H9 (cell line): ENCODE data around the gene PCBP2. TPM values are rescaled to one million over a fixed set of nuclear protein-coding genes. Genes with fewer than 3 reads are reported as not detected.

Source experiments
- DNase-seq: peaks from one replicate; pipeline ENCODE4 v3.0.0-alpha.2; 2017
- H2AFZ ChIP-seq: one replicate; pipeline ENCODE4 v1.6.1; 2013; ENCODE audit warnings: mild to moderate bottlenecking, low read length, control low read depth, moderate library complexity
- H2AK5ac ChIP-seq: 2 replicates; pipeline ENCODE4 v1.6.1; 2013; ENCODE audit warnings: low read length, control low read depth, mixed read lengths; ENCODE audit not compliant: insufficient read length
- H2BK120ac ChIP-seq: one replicate; pipeline ENCODE4 v1.6.1; 2013; ENCODE audit warnings: low read depth, mild to moderate bottlenecking, low read length, control low read depth, inconsistent platforms; ENCODE audit not compliant: poor library complexity, severe bottlenecking
- H2BK12ac ChIP-seq: 2 replicates; pipeline ENCODE4 v1.6.1; 2013; ENCODE audit warnings: low read length, control low read depth, mixed read lengths, low read depth; ENCODE audit not compliant: insufficient read length
- H2BK15ac ChIP-seq: 2 replicates; pipeline ENCODE4 v1.6.1; 2013; ENCODE audit warnings: low read depth, low read length, control low read depth
- H2BK20ac ChIP-seq: one replicate; pipeline ENCODE4 v1.6.1; 2013; ENCODE audit warnings: low read depth, mild to moderate bottlenecking, low read length, control low read depth, inconsistent platforms; ENCODE audit not compliant: poor library complexity, severe bottlenecking
- H2BK5ac ChIP-seq: 2 replicates; pipeline ENCODE4 v1.6.1; 2013; ENCODE audit warnings: low read length, control low read depth, mixed read lengths; ENCODE audit not compliant: insufficient read length
- H3K14ac ChIP-seq: 2 replicates; pipeline ENCODE4 v1.6.1; 2013; ENCODE audit warnings: low read length, control low read depth; ENCODE audit not compliant: insufficient read depth
- H3K18ac ChIP-seq: 2 replicates; pipeline ENCODE4 v1.6.1; 2013; ENCODE audit warnings: low read depth, mild to moderate bottlenecking, mixed read lengths, low read length, control low read depth; ENCODE audit not compliant: insufficient read length
- H3K23ac ChIP-seq: 2 replicates; pipeline ENCODE4 v1.6.1; 2013; ENCODE audit warnings: low read length, control low read depth, mixed read lengths, low read depth; ENCODE audit not compliant: insufficient read length
- H3K23me2 ChIP-seq: 2 replicates; pipeline ENCODE4 v1.6.1; 2013; ENCODE audit warnings: low read depth, mild to moderate bottlenecking, mixed read lengths, low read length, control low read depth; ENCODE audit not compliant: insufficient read length, poor library complexity, severe bottlenecking
- H3K27ac ChIP-seq: 2 replicates; pipeline ENCODE4 v1.5.1; 2013; ENCODE audit warnings: low read length, control low read depth, mixed read lengths, low read depth; ENCODE audit not compliant: insufficient read length
- H3K27me3 ChIP-seq: 2 replicates; pipeline ENCODE4 v1.6.1; 2013; ENCODE audit warnings: low read length, control low read depth, inconsistent platforms; ENCODE audit not compliant: insufficient read depth
- H3K4ac ChIP-seq: 2 replicates; pipeline ENCODE4 v1.6.1; 2013; ENCODE audit warnings: low read depth, mild to moderate bottlenecking, control low read depth, inconsistent platforms, low read length, moderate library complexity
- H3K4me1 ChIP-seq: 2 replicates; pipeline ENCODE4 v1.6.1; 2013; ENCODE audit warnings: low read length, control low read depth, inconsistent platforms; ENCODE audit not compliant: insufficient read depth
- H3K4me2 ChIP-seq: 2 replicates; pipeline ENCODE4 v1.6.1; 2013; ENCODE audit warnings: low read length, control low read depth, mixed read lengths; ENCODE audit not compliant: insufficient read length, insufficient read depth
- H3K56ac ChIP-seq: 2 replicates; pipeline ENCODE4 v1.6.1; 2013; ENCODE audit warnings: low read depth, mild to moderate bottlenecking, mixed read lengths, low read length, control low read depth; ENCODE audit not compliant: insufficient read length
- H3K79me1 ChIP-seq: 2 replicates; pipeline ENCODE4 v1.6.1; 2013; ENCODE audit warnings: low read depth, mild to moderate bottlenecking, moderate library complexity, low read length, control low read depth, inconsistent platforms; ENCODE audit not compliant: insufficient read depth, poor library complexity, severe bottlenecking
- H3K79me2 ChIP-seq: 2 replicates; pipeline ENCODE4 v1.6.1; 2013; ENCODE audit warnings: low read length, control low read depth, inconsistent platforms; ENCODE audit not compliant: insufficient read depth
- H3K9ac ChIP-seq: 2 replicates; pipeline ENCODE4 v1.6.1; 2013; ENCODE audit warnings: low read length, control low read depth, mixed read lengths; ENCODE audit not compliant: insufficient read length; ENCODE audit errors: extremely low read depth
- H3K9me3 ChIP-seq: one replicate; pipeline ENCODE4 v1.6.1; 2013; ENCODE audit warnings: low read depth, low read length, inconsistent platforms; ENCODE audit not compliant: control insufficient read depth
- H3T11ph ChIP-seq: one replicate; pipeline ENCODE4 v1.6.1; 2013; ENCODE audit warnings: mild to moderate bottlenecking, low read length, control low read depth, inconsistent platforms
- H4K20me1 ChIP-seq: one replicate; pipeline ENCODE4 v1.6.1; 2013; ENCODE audit not compliant: control insufficient read depth, insufficient read length, insufficient read depth
- H4K5ac ChIP-seq: 2 replicates; pipeline ENCODE4 v1.6.1; 2013; ENCODE audit warnings: low read depth, mild to moderate bottlenecking, mixed read lengths, low read length, control low read depth; ENCODE audit not compliant: insufficient read length
- H4K8ac ChIP-seq: replicated peaks from 2 replicates; pipeline ENCODE4 v1.6.1; 2013; ENCODE audit warnings: low read length, control low read depth, mixed read lengths, low read depth; ENCODE audit not compliant: insufficient read length
- H4K91ac ChIP-seq: 2 replicates; pipeline ENCODE4 v1.6.1; 2013; ENCODE audit warnings: low read depth, mild to moderate bottlenecking, moderate library complexity, mixed read lengths, low read length, control low read depth; ENCODE audit not compliant: insufficient read length
- H3K27ac Mint-ChIP-seq, 3 experiments: 2 replicates in 2 of 3; 3 replicates in 1 of 3; pipeline ENCODE4 v1.8.0; 2020 to 2021; ENCODE audit warnings: mixed read lengths in 3 of 3, mild to moderate bottlenecking in 1 of 3, moderate library complexity in 1 of 3
- H3K27me3 Mint-ChIP-seq: 2 replicates; pipeline ENCODE4 v1.8.0; 2021; ENCODE audit warnings: low read depth, mild to moderate bottlenecking, moderate library complexity, mixed read lengths
- H3K36me3 Mint-ChIP-seq, 3 experiments: 2 replicates in 2 of 3; 3 replicates in 1 of 3; pipeline ENCODE4 v1.8.0; 2020 to 2021; ENCODE audit warnings: low read depth in 3 of 3, mixed read lengths in 3 of 3; ENCODE audit not compliant: insufficient read depth in 1 of 3
- H3K4me1 Mint-ChIP-seq, 2 experiments: 2 replicates each; pipeline ENCODE4 v1.8.0; 2020; ENCODE audit warnings: mixed read lengths in 2 of 2
- H3K4me3 Mint-ChIP-seq, 2 experiments: 2 replicates in 1 of 2; 3 replicates in 1 of 2; pipeline ENCODE4 v1.8.0; 2020 to 2021; ENCODE audit warnings: mild to moderate bottlenecking in 2 of 2, mixed read lengths in 2 of 2, moderate library complexity in 1 of 2
- H3K9me3 Mint-ChIP-seq, 2 experiments: 2 replicates in 1 of 2; 3 replicates in 1 of 2; pipeline ENCODE4 v1.8.0; 2020; ENCODE audit warnings: mild to moderate bottlenecking in 2 of 2, mixed read lengths in 2 of 2, moderate library complexity in 1 of 2
- CTCF ChIP-seq: fragments of 200-600 bp; sonication (generic); conservative IDR thresholded peaks from 3 replicates; pipeline ENCODE4 v1.8.0; 2021; ENCODE audit warnings: antibody characterized with exemption, mild to moderate bottlenecking
- WGBS: extraction: QIAGEN DNeasy Blood & Tissue Kit; methylation state at CpG from one replicate; pipeline ENCODE4 v1.1.7; 2013; ENCODE audit warnings: missing lambda C conversion rate, low lambda C conversion rate, mixed read lengths; ENCODE audit not compliant: insufficient read length; ENCODE audit errors: extremely low coverage; 5-methylcytosine and 5-hydroxymethylcytosine counted together
- total RNA-seq: library from RNA; stranded (reverse); gene quantifications from 2 replicates; pipeline ENCODE4 v1.2.1, GENCODE V29; 2021

PCBP2 gene
- total RNA-seq, 1 experiment from 2014 or later, result 1,207 TPM

GRCh38 chr12:53504004-53504920, 52.4 kb downstream of the PCBP2 start:
- Histone ChIP-seq H2AK5ac (no peak overlapping the region), H3K4me2 (no peak overlapping the region), H3K4me1 (no peaks in the 10 kb centered on the region), H3K9me3 (no peaks in the 10 kb centered on the region), H2BK15ac (no peak overlapping the region), H2AFZ (no peak overlapping the region), H4K5ac (no peak overlapping the region), H4K20me1 (no peaks in the 10 kb centered on the region), H3K27me3 (no peaks in the 10 kb centered on the region), H3K27ac (no peak overlapping the region), H3K18ac (no peak overlapping the region), H2BK5ac (no peak overlapping the region), H4K8ac (no peak overlapping the region), H3K9ac (no peak overlapping the region), H3K14ac (no peak overlapping the region), H3K4ac (no peak overlapping the region), H3K79me1 (peaks cover 5% of the 10 kb centered on the region), H2BK120ac (no peak overlapping the region), H3K23ac (no peak overlapping the region), H3T11ph (no peak overlapping the region), H2BK12ac (no peak overlapping the region), H3K56ac (no peak overlapping the region), H3K79me2 (no peaks in the 10 kb centered on the region; the same call in 1 of the 2 replicates), H2BK20ac (no peak overlapping the region), H3K23me2 (peaks cover 13% of the 10 kb centered on the region), H4K91ac (no peak overlapping the region)
- Mint-ChIP-seq H3K27ac (no peak overlapping the region; a peak in 1 of 7 replicates), H3K4me1 (peaks cover 18 to 25% of the 10 kb centered on the region in 2 experiments), H3K9me3 (no peaks in the 10 kb centered on the region), H3K27me3 (no peaks in the 10 kb centered on the region), H3K4me3 (peak overlapping the region in 1 of 2 experiments; percentile 11; a peak in 1 of 5 replicates), H3K36me3 (peaks cover 19 to 36% (median 29%) of the 10 kb centered on the region in 3 experiments)
- TF ChIP-seq CTCF, result no peak
- no peak for DNase-seq
- WGBS, result no CpG with 5 or more reads among the region's 14 CpGs
